ENCODE data around the gene ACTR6. TPM values are rescaled to one million over a fixed set of nuclear protein-coding genes. Genes with fewer than 3 reads are reported as not detected.
"Not testable (repeated sequence)": the region's sequence is repeated elsewhere in the genome, so short reads cannot be mapped to it uniquely, and the experiment has no call there.

Gene ACTR6
- total and polyA plus RNA-seq, 9 donors = 13.4 to 28.0 (median 19.8) TPM

DNA sequence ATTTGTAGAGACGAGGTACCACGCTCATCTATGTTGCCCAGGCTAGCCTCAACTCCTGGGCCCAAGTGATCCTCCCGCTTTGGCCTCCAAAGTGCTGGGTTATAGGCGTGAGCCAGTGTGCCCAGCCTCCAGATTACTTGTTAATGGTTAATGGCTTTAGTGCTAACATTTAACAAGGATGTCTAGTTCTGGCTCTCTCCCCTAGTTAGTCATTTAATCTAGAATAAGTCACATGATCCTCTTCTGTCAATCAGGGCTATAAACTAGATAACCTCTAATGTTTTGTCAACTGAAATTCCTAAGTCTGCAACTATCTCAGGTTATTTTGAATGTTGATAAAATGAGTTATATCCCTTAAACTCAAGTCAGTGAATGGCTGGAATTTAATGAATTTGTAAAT, 15.7 kb downstream of the ACTR6 start:
- intact Hi-C loops (cut with DNase I) = no loop called here
- Histone ChIP-seq H3K27me3 (no peaks in the 10 kb centered on the region), H3K4me1 (ENCODE audit: insufficient read depth) (no peaks in the 10 kb centered on the region), H3K27ac (no peak overlapping the region), H3K9me3 (no peaks in the 10 kb centered on the region), H3K36me3 (no peaks in the 10 kb centered on the region), H3K4me3 (no peak overlapping the region)
- WGBS, 3 donors = 92 to 98% (median 97%) methylated on average over 4 of the region's 4 CpGs
- TF ChIP-seq POLR2A (IDR thresholded peaks at IDR 0.05) = no peak
- TF ChIP-seq, protein P1, sequence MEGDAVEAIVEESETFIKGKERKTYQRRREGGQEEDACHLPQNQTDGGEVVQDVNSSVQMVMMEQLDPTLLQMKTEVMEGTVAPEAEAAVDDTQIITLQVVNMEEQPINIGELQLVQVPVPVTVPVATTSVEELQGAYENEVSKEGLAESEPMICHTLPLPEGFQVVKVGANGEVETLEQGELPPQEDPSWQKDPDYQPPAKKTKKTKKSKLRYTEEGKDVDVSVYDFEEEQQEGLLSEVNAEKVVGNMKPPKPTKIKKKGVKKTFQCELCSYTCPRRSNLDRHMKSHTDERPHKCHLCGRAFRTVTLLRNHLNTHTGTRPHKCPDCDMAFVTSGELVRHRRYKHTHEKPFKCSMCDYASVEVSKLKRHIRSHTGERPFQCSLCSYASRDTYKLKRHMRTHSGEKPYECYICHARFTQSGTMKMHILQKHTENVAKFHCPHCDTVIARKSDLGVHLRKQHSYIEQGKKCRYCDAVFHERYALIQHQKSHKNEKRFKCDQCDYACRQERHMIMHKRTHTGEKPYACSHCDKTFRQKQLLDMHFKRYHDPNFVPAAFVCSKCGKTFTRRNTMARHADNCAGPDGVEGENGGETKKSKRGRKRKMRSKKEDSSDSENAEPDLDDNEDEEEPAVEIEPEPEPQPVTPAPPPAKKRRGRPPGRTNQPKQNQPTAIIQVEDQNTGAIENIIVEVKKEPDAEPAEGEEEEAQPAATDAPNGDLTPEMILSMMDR (IDR thresholded peaks at IDR 0.05) = no peak
- no peak for TF ChIP-seq EP300 (IDR thresholded peaks at IDR 0.05)
- DNase-seq = no peak

DNA sequence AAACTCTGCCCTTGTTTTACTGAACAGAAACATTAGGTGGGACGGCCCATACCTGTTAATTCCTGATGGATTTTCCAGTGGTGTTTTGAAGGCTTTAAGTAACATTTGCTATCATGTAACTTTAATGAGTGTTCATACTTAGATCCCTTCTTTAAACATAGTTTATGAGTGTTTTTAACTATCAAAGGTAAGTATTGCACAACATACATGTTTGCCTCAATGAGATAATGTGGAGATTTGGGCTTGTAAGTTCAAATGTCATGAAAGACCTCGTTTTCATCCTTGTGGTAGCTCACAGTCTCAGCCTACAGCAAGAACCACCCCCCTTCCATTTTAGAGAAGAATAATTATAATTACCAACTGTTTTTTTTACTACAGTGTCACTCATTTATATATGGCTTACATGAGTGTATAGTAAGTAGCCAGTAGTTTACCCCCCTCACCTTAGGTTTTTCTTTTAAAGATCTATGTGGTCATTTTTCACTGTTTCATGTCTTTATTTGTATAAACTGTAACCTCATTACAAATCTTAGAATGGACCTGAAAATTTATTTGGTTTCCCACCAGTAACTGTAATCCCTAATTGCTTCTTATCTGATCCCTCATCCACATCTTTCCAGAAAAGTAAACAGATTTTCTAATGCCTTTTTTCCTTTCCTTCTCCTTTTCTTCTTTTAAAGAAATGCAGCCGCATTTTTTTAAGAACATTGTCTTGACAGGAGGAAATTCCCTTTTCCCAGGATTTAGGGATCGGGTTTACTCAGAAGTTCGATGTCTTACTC, 18.9 kb downstream of the ACTR6 start:
- 77 to 87% (median 84%) methylated on average over 5 of the region's 5 CpGs for WGBS, 3 donors
- intact Hi-C loops (cut with DNase I) = no loop called here
- no peaks in the 10 kb centered on the region for H3K27me3 ChIP-seq
- TF ChIP-seq EP300 (IDR thresholded peaks at IDR 0.05) (no peak), POLR2A (IDR thresholded peaks at IDR 0.05) (no peak)
- TF ChIP-seq, protein P1 (IDR thresholded peaks at IDR 0.05) = no peak
- H3K9me3 ChIP-seq = no peaks in the 10 kb centered on the region
- no peak overlapping the region for H3K4me3 ChIP-seq
- H3K36me3 ChIP-seq = no peaks in the 10 kb centered on the region
- no peak for DNase-seq
- no peak overlapping the region for H3K27ac ChIP-seq
- H3K4me1 ChIP-seq (ENCODE audit: insufficient read depth) = no peaks in the 10 kb centered on the region

DNA sequence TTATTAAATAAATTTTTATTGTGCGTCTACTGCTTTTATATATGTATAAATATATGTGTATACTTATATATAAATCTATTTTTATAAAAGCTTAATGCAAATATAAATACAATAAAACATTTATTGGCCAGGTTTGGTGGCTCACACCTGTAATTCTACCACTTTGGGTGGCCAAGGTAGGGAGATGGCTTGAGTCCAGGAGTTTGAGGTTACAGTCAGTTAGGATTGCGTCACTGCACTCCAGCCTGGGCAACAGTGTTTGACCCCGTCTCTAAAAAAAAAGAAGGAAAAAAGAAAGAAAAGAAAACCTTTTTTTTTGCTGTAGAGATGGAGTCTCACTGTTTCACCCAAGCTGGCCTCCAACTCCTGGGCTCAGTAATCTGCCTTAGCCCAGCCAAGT, 20.9 kb downstream of the ACTR6 start:
- no peak for DNase-seq
- WGBS, 3 donors = 92 to 97% (median 92%) methylated on average over 3 of the region's 3 CpGs
- H3K27ac ChIP-seq = no peak overlapping the region
- H3K4me3 ChIP-seq = no peak overlapping the region
- TF ChIP-seq EP300 (IDR thresholded peaks at IDR 0.05) = no peak
- H3K36me3 ChIP-seq = no peaks in the 10 kb centered on the region
- H3K27me3 ChIP-seq = no peaks in the 10 kb centered on the region
- no peaks in the 10 kb centered on the region for H3K4me1 ChIP-seq (ENCODE audit: insufficient read depth)
- H3K9me3 ChIP-seq = no peaks in the 10 kb centered on the region
- intact Hi-C loops (cut with DNase I) = no loop called here

DNA sequence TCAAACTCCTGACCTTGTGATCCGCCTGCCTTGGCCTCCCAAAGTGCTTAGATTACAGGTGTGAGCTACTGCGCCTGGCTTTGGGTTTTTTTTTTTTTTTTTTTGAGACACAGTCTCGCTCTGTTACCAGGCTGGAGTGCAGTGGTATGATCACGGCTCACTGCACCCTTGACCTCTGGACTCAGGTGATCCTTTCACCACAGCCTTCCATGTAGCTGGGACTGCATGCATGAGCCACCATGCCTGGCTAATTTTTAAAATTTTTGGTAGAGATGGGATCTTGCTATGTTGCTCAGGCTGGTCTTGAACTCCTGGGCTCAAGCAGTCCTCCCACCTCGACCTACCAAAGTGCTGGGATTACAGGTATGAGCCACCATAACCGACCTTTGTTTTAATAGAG, 21.6 kb downstream of the ACTR6 start:
- H3K27ac ChIP-seq; H3K9me3 ChIP-seq; DNase-seq; H3K27me3 ChIP-seq; H3K4me3 ChIP-seq; intact Hi-C loops (cut with DNase I); H3K36me3 ChIP-seq; H3K4me1 ChIP-seq (ENCODE audit: insufficient read depth): not testable (repeated sequence)
- 93 to 98% (median 95%) methylated on average over 6 of the region's 6 CpGs for WGBS, 3 donors

DNA sequence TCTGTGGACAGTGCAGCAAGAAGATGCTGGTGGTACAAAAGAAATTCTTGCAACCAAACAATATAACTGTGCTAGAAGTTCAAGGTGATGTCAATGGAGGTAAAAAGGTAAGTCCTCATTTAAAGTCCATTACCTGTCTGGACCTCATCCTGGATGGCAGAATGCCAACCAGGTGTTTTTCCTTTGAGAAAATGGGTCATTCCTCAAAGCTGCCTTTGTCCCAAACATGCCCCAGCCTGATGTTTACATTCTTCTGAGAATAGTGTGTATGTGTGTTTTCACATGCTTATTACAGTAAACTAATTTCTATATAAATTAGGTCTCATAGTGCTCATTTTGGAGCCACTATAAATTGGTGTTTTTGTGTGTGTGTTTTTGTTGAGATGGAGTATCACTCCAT, 24.9 kb downstream of the ACTR6 start:
- Histone ChIP-seq H3K9me3 (no peaks in the 10 kb centered on the region), H3K27ac (no peak overlapping the region), H3K4me1 (ENCODE audit: insufficient read depth) (no peaks in the 10 kb centered on the region), H3K27me3 (no peaks in the 10 kb centered on the region), H3K36me3 (no peaks in the 10 kb centered on the region), H3K4me3 (no peak overlapping the region)
- TF ChIP-seq, protein P1 (IDR thresholded peaks at IDR 0.05) = no peak
- TF ChIP-seq POLR2A (IDR thresholded peaks at IDR 0.05) = no peak
- no peak for TF ChIP-seq EP300 (IDR thresholded peaks at IDR 0.05)
- intact Hi-C loops (cut with DNase I) = no loop called here
- DNase-seq = no peak
